Testis (tissue), 3 donors: ENCODE measurements around the gene CELF5. TPM values are rescaled to one million over a fixed set of nuclear protein-coding genes. Genes with fewer than 3 reads are reported as not detected.
"Not testable (repeated sequence)": the region's sequence is repeated elsewhere in the genome, so short reads cannot be mapped to it uniquely, and the experiment has no call there.

ENCODE experiments used
- DNase-seq: peaks from one replicate; pipeline ENCODE4 v3.0.0-alpha.2; 2019
- H3K27ac ChIP-seq, 2 donors: fragments of 200-600 bp; sonication (generic); one replicate each; pipeline ENCODE4 v1.5.1; 2019
- H3K27me3 ChIP-seq: fragments of 200-600 bp; sonication (generic); one replicate; pipeline ENCODE4 v1.5.1; 2019
- H3K36me3 ChIP-seq: fragments of 200-600 bp; sonication (generic); one replicate; pipeline ENCODE4 v1.5.1; 2017; ENCODE audit warnings: low read depth; ENCODE audit errors: missing control alignments
- H3K4me1 ChIP-seq: fragments of 200-600 bp; sonication (generic); one replicate; pipeline ENCODE4 v1.5.1; 2019
- H3K4me3 ChIP-seq, 2 donors: fragments of 200-600 bp; sonication (generic); one replicate each; pipeline ENCODE4 v1.5.1; 2017 to 2019
- H3K9me3 ChIP-seq: fragments of 200-600 bp; sonication (generic); one replicate; pipeline ENCODE4 v1.5.1; 2017
- CTCF ChIP-seq, 3 experiments: fragments of 450-650 bp in 2 of 3; fragments of 200-600 bp in 1 of 3; sonication (generic) in 1 of 3; IDR thresholded peaks; one replicate each; pipeline ENCODE4 v1.5.1; 2016 to 2019; ENCODE audit warnings: antibody characterized with exemption in 3 of 3, mild to moderate bottlenecking in 2 of 3, moderate library complexity in 1 of 3
- POLR2A ChIP-seq: fragments of 450-650 bp; IDR thresholded peaks from one replicate; pipeline ENCODE4 v1.6.1; 2017; ENCODE audit warnings: antibody characterized with exemption, mild to moderate bottlenecking, moderate library complexity
- WGBS, 2 donors: methylation state at CpG; one replicate each; pipeline ENCODE4 v1.1.5; 2018; 5-methylcytosine and 5-hydroxymethylcytosine counted together
- intact Hi-C: fragments of 100-400 bp; cut with DNase I; formaldehyde crosslinking; loops from one replicate; pipeline ENCODE4 v1.15.1; 2023; ENCODE audit warnings: low total_unique reads
- polyA plus RNA-seq: library from polyadenylated mRNA; stranded (reverse); fragments of 350-450 nt; fragmentation: Illumina TruSeq; extraction: RNeasy Lipid Tissue Mini Kit (QIAGEN cat#74804); gene quantifications from one replicate; pipeline ENCODE4 v1.2.3, GENCODE V29; 2014; ENCODE audit warnings: low read depth, low replicate concordance; ENCODE audit not compliant: insufficient read depth
- total RNA-seq, 2 donors: library from RNA; depleted of rRNA; stranded (reverse); fragments of >200 nt; gene quantifications; one replicate each; pipeline ENCODE4 v1.2.3, GENCODE V29; 2016

The CELF5 gene
- total and polyA plus RNA-seq, 3 donors from 2014 or later, result 3.1 to 8.7 (median 6.6) TPM

DNA sequence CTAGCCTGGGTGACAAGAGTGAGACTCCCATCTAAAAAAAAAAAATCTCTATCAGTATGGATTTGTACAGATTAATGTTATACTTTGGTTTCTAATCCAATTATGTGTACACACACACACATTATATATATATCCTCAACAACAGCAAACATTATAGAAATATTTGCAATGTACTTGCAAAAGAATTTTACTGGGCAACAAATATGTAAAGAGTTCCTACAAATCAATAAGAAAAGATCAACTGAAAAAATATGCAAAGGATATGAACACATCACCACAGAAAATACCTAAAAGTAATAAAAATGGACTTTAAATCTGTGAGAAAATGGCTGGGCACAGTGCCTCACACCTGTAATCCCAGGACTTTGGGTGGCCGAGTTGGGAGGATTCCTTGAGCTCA lies 101.0 kb downstream of the CELF5 start:
- WGBS, 2 donors, result 85 to 100% methylated on average over 1 of the region's 1 CpG
- no peaks in the 10 kb centered on the region for H3K27me3 ChIP-seq
- no peaks in the 10 kb centered on the region for H3K9me3 ChIP-seq
- intact Hi-C loops, result no loop called here
- H3K4me1 ChIP-seq, result no peaks in the 10 kb centered on the region
- H3K27ac ChIP-seq, result no peak overlapping the region
- no peaks in the 10 kb centered on the region for H3K36me3 ChIP-seq
- H3K4me3 ChIP-seq, result no peak overlapping the region
- no peak for TF ChIP-seq CTCF (IDR thresholded peaks at IDR 0.05)
- TF ChIP-seq POLR2A, result no peak
- no peak for DNase-seq

- H3K4me1 ChIP-seq, result no peaks in the 10 kb centered on the region
- TF ChIP-seq CTCF (IDR thresholded peaks at IDR 0.05) (no peak), POLR2A (no peak)
- H3K27me3 ChIP-seq, result no peaks in the 10 kb centered on the region
- no peak for DNase-seq
- no peak overlapping the region for H3K27ac ChIP-seq
- H3K36me3 ChIP-seq, result no peaks in the 10 kb centered on the region
- no peak overlapping the region for H3K4me3 ChIP-seq
- no peaks in the 10 kb centered on the region for H3K9me3 ChIP-seq
- WGBS, 2 donors, result 94 to 97% methylated on average over 3 of the region's 3 CpGs
- intact Hi-C loops, result no loop called here
These were observed 104.3 kb downstream of the CELF5 start for GRCh38 chr19:3328743-3329142.

DNA sequence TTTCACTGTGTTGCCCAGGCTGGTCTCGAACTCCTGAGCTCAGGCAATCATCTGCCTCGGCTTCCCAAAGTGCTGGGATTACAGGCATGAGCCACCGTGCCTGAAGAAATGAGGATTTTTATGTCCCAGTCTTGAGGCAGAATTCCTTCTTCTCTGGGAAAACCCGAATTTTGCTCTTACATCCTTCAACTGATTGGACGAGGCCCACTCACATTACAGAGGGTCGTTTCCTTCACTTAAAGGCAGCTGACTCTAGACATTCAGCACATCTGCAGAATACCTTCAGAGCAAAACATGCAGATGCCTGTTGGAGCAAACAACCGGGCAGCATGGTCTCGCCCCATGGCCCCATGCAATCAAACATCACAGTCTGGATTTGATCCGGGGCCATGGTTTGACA lies 105.6 kb downstream of the CELF5 start:
- H3K4me3 ChIP-seq, result no peak overlapping the region
- H3K9me3 ChIP-seq, result no peaks in the 10 kb centered on the region
- H3K27ac ChIP-seq, result no peak overlapping the region
- no peak for TF ChIP-seq POLR2A
- no peak for TF ChIP-seq CTCF (IDR thresholded peaks at IDR 0.05)
- no peak for DNase-seq
- H3K36me3 ChIP-seq, result no peaks in the 10 kb centered on the region
- 87 to 92% methylated on average over 9 of the region's 9 CpGs for WGBS, 2 donors
- H3K27me3 ChIP-seq, result no peaks in the 10 kb centered on the region
- peaks cover under 1% of the 10 kb centered on the region for H3K4me1 ChIP-seq
- intact Hi-C loops, result loop anchor here (10.0 kb wide), 1 partner anchor 105 kb away; no protein-coding TSS in a partner anchor

- not testable (repeated sequence) for H3K27me3 ChIP-seq, DNase-seq, H3K27ac ChIP-seq, H3K4me3 ChIP-seq, H3K36me3 ChIP-seq, H3K9me3 ChIP-seq
- intact Hi-C loops, result loop anchor here (10.0 kb wide), 1 partner anchor 103 kb away; no protein-coding TSS in a partner anchor
- H3K4me1 ChIP-seq, result peaks cover 22% of the 10 kb centered on the region
- 86% methylated on average over 1 of the region's 1 CpG; no CpG with 5 or more reads in 1 of the 2 donors for WGBS, 2 donors
These were observed 107.8 kb downstream of the CELF5 start for GRCh38 chr19:3332232-3332631.

- no peak for DNase-seq
- Histone ChIP-seq H3K27ac (no peak overlapping the region), H3K4me3 (no peak overlapping the region), H3K4me1 (peaks cover 30% of the 10 kb centered on the region), H3K27me3 (no peaks in the 10 kb centered on the region), H3K9me3 (no peaks in the 10 kb centered on the region), H3K36me3 (no peaks in the 10 kb centered on the region)
- 65 to 75% methylated on average over 4 of the region's 4 CpGs for WGBS, 2 donors
- TF ChIP-seq CTCF (IDR thresholded peaks at IDR 0.05), result no peak
- no peak for TF ChIP-seq POLR2A
- intact Hi-C loops, result loop anchor here (10.0 kb wide), 1 partner anchor 102 kb away; no protein-coding TSS in a partner anchor
These were observed 108.6 kb downstream of the CELF5 start for GRCh38 chr19:3333020-3333583.
